ENCODE data around the gene SHISA7. TPM values are rescaled to one million over a fixed set of nuclear protein-coding genes. Genes with fewer than 3 reads are reported as not detected.
A peak's percentile ranks its signal among the peaks of the same experiment; 100 is the strongest.

The SHISA7 gene
- total RNA-seq, 2 experiments from 2014 or later = not detected

DNA sequence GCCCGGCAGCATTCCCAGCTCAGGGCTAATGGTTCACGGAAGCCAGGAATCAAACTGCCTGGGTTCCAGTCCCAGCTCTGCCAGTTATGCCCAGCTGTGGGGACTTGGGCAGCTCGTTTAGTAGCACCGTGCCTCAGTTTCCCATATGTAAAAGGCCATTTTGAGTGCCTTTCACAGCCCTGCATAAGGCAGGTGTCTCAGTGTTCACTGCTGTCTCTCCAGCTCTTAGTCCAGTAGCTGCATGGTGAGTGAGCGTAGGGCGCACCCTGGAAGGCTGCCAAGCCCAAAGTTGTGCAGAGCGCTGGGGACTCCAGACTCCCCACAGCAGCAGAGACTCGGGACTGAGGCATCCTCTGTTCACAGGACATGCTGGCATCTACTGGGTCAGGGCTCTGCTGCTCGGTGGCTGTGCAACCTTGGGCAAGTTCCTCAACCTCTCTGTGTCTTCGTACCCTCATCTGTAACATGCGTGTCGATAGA lies 51.9 kb downstream of the SHISA7 start:
- DNase-seq (no peak), ATAC-seq (no peak)
- Mint-ChIP-seq H3K4me1 (peaks cover 31% of the 10 kb centered on the region), H3K9me3 (ENCODE audit: low read depth) (no peaks in the 10 kb centered on the region), H3K27me3 (no peaks in the 10 kb centered on the region), H3K36me3 (ENCODE audit: low read depth) (peaks cover 43% of the 10 kb centered on the region), H3K27ac (no peak overlapping the region), H3K4me3 (no peak overlapping the region)
- CTCF ChIA-PET = interaction anchor here (0.5 to 1.7 kb wide), 2 partner anchors 90 to 112 kb away, joined by 3 read pairs; no protein-coding TSS in a partner anchor
- intact Hi-C loops (cut with DNase I, micrococcal nuclease) = no loop called here
- POLR2A ChIA-PET = interaction anchor here (0.6 to 4.0 kb wide), 3 partner anchors 15 to 132 kb away, joined by 3 to 41 read pairs (median 5); partner anchors contain the start of genes ISOC2, PPP6R1 and UBE2S

DNA sequence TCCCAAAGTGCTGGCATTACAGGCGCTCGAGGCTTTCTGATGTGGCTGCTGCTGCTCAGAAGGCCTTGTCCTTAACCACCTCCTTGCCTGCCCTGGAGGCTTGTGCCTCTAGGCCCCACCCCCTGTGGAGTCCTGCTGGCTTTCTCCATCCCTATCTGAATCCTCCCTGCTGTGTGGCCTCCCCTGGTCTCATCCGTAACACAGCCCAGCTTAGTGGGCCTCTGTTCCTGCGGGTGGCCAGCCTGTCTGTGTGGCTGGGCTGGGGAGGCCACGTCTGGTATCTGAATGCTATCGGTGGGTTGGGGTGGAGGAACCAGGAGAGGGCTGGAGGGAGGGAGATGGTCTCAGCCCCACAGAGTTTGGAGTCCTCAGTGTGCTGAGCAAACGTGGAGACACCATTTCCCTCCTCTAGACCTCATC lies 52.6 kb downstream of the SHISA7 start:
- CTCF ChIA-PET = interaction anchor here (1.7 kb wide), 1 partner anchor 89 kb away, joined by 3 read pairs; no protein-coding TSS in a partner anchor
- H3K9me3 Mint-ChIP-seq (ENCODE audit: low read depth) = no peaks in the 10 kb centered on the region
- no peak overlapping the region for H3K4me3 Mint-ChIP-seq
- H3K36me3 Mint-ChIP-seq (ENCODE audit: low read depth) = peaks cover 50% of the 10 kb centered on the region
- POLR2A ChIA-PET = interaction anchor here (0.6 to 4.0 kb wide), 4 partner anchors 12 to 156 kb away, joined by 3 to 41 read pairs (median 4); partner anchors contain the start of genes PPP6R1 and UBE2S
- H3K27me3 Mint-ChIP-seq = no peaks in the 10 kb centered on the region
- ATAC-seq (no peak), DNase-seq (no peak)
- no peak overlapping the region for H3K27ac Mint-ChIP-seq
- intact Hi-C loops (cut with DNase I, micrococcal nuclease) = no loop called here
- peaks cover 31% of the 10 kb centered on the region for H3K4me1 Mint-ChIP-seq

DNA sequence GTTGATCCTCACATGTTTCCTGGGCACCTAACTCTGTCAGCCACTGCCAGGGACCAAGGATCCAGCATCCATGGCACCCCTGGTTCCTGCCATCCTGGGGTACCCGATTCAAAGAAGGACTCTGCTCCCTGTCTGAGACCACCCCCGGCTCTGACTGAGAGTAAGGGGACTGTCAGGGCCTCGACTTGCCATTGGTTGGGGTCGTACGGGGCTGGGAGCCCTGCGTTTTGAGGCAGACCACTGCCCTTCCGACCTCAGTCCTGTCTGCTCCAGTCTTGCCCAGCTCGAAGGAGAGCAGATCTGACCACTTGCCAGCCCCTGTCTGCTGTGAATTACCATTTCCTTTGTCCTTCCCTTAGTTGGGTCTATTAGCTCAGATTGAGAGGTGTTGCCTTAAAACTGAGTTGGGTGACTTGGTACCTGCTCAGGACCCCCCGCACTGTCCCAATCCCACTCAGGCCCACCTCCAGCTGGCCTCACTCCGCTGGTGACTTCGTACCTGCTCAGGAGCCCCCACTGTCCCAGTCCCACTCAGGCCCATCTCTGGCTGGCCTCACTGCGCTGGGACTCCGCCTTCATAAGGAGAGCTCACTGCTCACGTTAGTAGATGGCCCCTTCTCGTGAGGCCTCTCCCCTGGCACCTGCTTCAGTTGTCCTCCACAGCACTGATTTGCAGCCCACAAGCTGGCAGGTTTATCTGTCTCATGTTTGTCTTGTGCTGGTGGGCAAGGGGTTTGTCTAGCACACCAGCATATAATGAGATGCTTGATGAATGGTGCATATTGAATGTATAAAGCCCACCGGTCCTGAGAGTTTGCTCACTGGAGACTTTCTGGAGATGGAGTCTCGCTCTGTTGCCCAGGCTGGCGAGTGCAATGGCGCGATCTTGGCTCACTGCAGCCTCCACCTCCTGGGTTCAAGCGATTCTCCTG lies 53.4 kb downstream of the SHISA7 start:
- H3K9me3 Mint-ChIP-seq (ENCODE audit: low read depth) = no peaks in the 10 kb centered on the region
- H3K27me3 Mint-ChIP-seq = no peaks in the 10 kb centered on the region
- H3K4me1 Mint-ChIP-seq = peaks cover 32% of the 10 kb centered on the region
- peak overlapping the region; percentile 48 for H3K4me3 Mint-ChIP-seq
- POLR2A ChIA-PET = interaction anchor here (0.6 to 4.0 kb wide), 7 partner anchors 11 to 874 kb away, joined by 3 to 41 read pairs (median 3); partner anchors contain the start of genes KMT5C and UBE2S
- CTCF ChIA-PET = interaction anchor here (0.6 to 1.7 kb wide), 2 partner anchors 15 to 89 kb away, joined by 3 read pairs; no protein-coding TSS in a partner anchor
- intact Hi-C loops (cut with DNase I, micrococcal nuclease) = loop anchor here (5.0 to 10.0 kb wide), 2 partner anchors 87 to 735 kb away; partner anchors contain the start of gene ZNF787 (in 1 of the 2)
- DNase-seq (no peak), ATAC-seq (no peak)
- peak overlapping the region; percentile 51 for H3K27ac Mint-ChIP-seq
- H3K36me3 Mint-ChIP-seq (ENCODE audit: low read depth) = peaks cover 50% of the 10 kb centered on the region

DNA sequence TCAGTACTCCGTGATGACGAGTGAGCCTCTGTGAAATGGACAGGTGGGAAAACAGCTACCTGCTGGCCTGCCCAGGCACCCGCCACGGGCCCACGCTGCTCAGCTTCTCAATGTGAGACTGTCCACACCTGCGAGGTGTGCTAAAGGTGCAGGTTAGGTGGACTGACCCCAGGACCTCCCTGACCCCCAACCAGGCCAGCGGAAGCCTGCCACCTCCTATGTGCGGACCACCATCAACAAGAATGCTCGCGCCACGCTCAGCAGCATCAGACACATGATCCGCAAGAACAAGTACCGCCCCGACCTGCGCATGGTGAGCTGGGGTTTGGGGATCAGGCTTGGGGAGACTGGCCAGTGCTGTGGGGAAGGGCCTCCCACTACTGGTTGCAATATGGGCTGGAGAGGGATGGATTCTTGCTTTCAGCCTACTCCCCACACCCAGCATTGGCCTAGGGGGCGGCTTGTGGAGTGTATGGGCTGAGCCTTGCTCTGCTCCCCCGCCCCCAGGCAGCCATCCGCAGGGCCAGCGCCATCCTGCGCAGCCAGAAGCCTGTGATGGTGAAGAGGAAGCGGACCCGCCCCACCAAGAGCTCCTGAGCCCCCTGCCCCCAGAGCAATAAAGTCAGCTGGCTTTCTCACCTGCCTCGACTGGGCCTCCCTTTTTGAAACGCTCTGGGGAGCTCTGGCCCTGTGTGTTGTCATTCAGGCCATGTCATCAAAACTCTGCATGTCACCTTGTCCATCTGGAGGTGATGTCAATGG lies 55.2 kb downstream of the SHISA7 start:
- Mint-ChIP-seq H3K27me3 (no peaks in the 10 kb centered on the region), H3K4me3 (peak overlapping the region; percentile 89), H3K27ac (peak overlapping the region; percentile 98), H3K36me3 (ENCODE audit: low read depth) (peaks cover 50% of the 10 kb centered on the region), H3K4me1 (peaks cover 39% of the 10 kb centered on the region), H3K9me3 (ENCODE audit: low read depth) (no peaks in the 10 kb centered on the region)
- DNase-seq = no peak
- no peak for ATAC-seq
- ChIA-PET CTCF (no interaction called here), POLR2A (interaction anchor here (0.6 to 4.0 kb wide), 3 partner anchors 18 to 322 kb away, joined by 3 to 41 read pairs (median 4); partner anchors contain the start of gene UBE2S)
- intact Hi-C loops (cut with DNase I, micrococcal nuclease) = loop anchor here (5.0 to 10.0 kb wide), 2 partner anchors 86 to 737 kb away; partner anchors contain the start of gene ZNF787 (in 1 of the 2)

DNA sequence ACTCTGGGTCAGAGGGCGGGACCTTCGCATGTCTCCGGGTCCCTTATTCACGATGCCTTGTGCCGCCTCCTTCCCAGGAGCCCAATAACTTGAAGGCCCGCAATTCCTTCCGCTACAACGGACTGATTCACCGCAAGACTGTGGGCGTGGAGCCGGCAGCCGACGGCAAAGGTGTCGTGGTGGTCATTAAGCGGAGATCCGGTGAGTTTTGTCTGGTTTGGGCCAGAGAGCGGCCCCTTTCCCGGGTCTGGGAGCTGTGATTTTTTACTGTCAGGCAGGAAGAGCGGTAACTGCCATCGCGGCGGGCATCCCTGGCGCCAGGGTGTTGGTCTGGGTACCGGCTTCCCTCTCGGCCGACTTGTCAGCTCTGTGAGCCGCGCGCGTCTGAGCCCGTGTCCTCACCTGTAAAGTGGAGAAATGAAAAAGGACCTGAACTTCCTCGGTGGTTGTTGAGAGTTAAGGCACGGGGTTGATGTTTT lies 56.6 kb downstream of the SHISA7 start:
- ATAC-seq = no peak
- Mint-ChIP-seq H3K9me3 (ENCODE audit: low read depth) (no peaks in the 10 kb centered on the region), H3K4me1 (peaks cover 49% of the 10 kb centered on the region), H3K36me3 (ENCODE audit: low read depth) (peaks cover 59% of the 10 kb centered on the region), H3K27me3 (no peaks in the 10 kb centered on the region), H3K4me3 (peak overlapping the region; percentile 89), H3K27ac (peak overlapping the region; percentile 98)
- DNase-seq = peak; percentile 59
- intact Hi-C loops (cut with DNase I, micrococcal nuclease) = loop anchor here (5.0 to 10.0 kb wide), 2 partner anchors 84 to 738 kb away; partner anchors contain the start of gene ZNF787 (in 1 of the 2)
- CTCF ChIA-PET = interaction anchor here (1.1 kb wide), 1 partner anchor 132 kb away, joined by 3 read pairs; no protein-coding TSS in a partner anchor
- POLR2A ChIA-PET = interaction anchor here (0.6 to 0.7 kb wide), 3 partner anchors 48 to 213 kb away, joined by 3 read pairs; partner anchors contain the start of gene ZNF524

DNA sequence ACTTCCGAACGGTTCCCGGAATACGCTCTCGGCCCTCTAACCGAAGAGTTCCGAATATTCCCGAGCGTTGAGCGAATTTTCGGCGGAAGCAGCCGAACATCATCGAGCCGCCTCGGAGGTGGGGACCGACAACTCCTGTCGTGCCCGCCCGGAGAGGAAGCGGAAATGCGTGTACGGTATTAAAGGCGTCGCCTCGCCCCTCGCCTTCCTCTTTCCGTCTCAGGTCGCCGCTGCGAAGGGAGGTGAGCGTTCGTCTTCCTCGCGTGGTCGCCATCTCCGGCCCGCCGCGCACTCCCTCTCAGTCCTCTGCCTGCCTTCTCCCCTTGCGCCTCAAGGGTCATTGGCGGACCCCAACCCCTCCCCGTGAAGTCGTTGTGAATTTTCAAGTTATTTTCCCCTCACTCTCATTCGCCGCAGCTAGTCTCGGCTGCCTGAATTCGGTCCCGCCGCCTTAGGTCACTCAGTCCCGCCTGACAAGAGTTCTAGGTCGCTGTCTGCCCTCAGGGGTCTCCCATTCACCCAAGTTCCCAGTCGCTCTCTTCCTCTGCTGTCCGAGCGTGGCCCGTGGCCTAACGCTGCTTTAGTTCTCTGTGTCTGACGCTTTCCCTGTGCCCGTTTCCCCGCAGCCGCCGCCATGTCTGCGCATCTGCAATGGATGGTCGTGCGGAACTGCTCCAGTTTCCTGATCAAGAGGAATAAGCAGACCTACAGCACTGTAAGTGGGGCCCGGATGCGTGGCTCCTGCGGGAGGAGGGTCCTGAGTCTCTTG lies 57.2 kb downstream of the SHISA7 start, which contains the start of gene RPL28:
Gene RPL28 (plus strand): TSS at position 209 of the 769 bp plus-strand sequence. CDS start 426 bp downstream, at position 635.
- peak; percentile 85 for ATAC-seq
- intact Hi-C loops (cut with DNase I, micrococcal nuclease) = loop anchor here (1.0 to 10.0 kb wide), 18 partner anchors 22 to 1195 kb away; partner anchors contain the start of genes KMT5C (in 2 of the 2), EPN1 (in 1 of the 2), FIZ1 (in 1 of the 2) and HSPBP1 (in 1 of the 2)
- H3K9me3 Mint-ChIP-seq (ENCODE audit: low read depth) = no peaks in the 10 kb centered on the region
- POLR2A ChIA-PET = interaction anchor here (0.6 to 0.7 kb wide), 2 partner anchors 150 to 214 kb away, joined by 3 read pairs; partner anchors contain the start of gene ZNF524
- H3K4me3 Mint-ChIP-seq = peak within 1 kb of the TSS; percentile 89
- DNase-seq = peak; percentile 98
- peaks cover 61% of the 10 kb centered on the region for H3K36me3 Mint-ChIP-seq (ENCODE audit: low read depth)
- H3K4me1 Mint-ChIP-seq = peaks cover 51% of the 10 kb centered on the region
- no peaks in the 10 kb centered on the region for H3K27me3 Mint-ChIP-seq
- CTCF ChIA-PET = no interaction called here
- peak within 1 kb of the TSS; percentile 98 for H3K27ac Mint-ChIP-seq

DNA sequence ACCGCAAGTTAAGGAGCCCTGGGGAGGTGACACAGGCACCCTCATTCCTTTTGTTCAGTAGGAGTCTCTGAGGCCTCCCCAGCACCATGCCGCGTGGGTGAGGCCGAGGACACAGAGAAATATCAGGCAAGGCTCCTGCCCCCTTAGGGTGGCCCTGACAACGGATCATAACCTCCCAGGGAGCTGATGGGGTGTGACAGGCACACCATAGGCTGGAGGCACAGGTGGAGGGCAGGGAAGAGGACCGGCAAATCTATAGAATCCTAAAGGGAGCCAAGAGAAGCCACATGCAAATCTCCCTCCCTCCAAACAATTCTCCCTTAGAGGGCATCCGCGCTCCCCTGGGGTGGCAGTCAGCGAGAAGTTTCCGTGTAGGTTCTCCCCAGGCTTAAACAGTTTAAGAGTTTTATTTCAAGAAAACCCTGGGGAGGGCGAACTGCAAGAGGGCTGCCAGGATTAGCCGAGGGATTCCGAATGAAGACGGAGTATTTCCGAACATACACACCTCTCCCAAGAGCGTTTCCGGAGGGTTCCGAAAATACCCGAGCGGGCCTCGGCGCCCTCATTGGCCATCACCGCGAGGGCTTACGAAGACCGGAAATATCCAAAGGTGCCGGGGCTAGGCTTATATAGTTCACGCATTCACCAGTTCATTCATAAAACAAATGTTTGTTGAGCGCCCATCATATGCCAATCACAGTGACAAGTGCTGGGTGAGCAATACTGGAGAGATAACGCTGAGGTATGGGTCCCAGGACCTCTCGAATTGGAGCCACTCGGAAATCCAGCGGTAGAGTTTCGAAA lies 58.0 kb downstream of the SHISA7 start:
- H3K27ac Mint-ChIP-seq = peak overlapping the region; percentile 98
- H3K36me3 Mint-ChIP-seq (ENCODE audit: low read depth) = peaks cover 56% of the 10 kb centered on the region
- ATAC-seq (peak; percentile 86), DNase-seq (peak; percentile 98)
- ChIA-PET CTCF (interaction anchor here (0.6 to 1.7 kb wide), 8 partner anchors 13 to 269 kb away, joined by 3 to 10 read pairs (median 4); partner anchors contain the start of gene KMT5C), POLR2A (interaction anchor here (1.0 to 3.1 kb wide), 4 partner anchors 22 to 130 kb away, joined by 3 to 19 read pairs (median 8); partner anchors contain the start of genes KMT5C, PPP6R1 and UBE2S)
- H3K9me3 Mint-ChIP-seq (ENCODE audit: low read depth) = no peaks in the 10 kb centered on the region
- H3K27me3 Mint-ChIP-seq = no peaks in the 10 kb centered on the region
- intact Hi-C loops (cut with DNase I, micrococcal nuclease) = loop anchor here (1.0 to 10.0 kb wide), 19 partner anchors 23 to 1194 kb away; partner anchors contain the start of genes KMT5C (in 2 of the 2), EPN1 (in 1 of the 2), FIZ1 (in 1 of the 2) and HSPBP1 (in 1 of the 2)
- peak overlapping the region; percentile 89 for H3K4me3 Mint-ChIP-seq
- peaks cover 50% of the 10 kb centered on the region for H3K4me1 Mint-ChIP-seq

DNA sequence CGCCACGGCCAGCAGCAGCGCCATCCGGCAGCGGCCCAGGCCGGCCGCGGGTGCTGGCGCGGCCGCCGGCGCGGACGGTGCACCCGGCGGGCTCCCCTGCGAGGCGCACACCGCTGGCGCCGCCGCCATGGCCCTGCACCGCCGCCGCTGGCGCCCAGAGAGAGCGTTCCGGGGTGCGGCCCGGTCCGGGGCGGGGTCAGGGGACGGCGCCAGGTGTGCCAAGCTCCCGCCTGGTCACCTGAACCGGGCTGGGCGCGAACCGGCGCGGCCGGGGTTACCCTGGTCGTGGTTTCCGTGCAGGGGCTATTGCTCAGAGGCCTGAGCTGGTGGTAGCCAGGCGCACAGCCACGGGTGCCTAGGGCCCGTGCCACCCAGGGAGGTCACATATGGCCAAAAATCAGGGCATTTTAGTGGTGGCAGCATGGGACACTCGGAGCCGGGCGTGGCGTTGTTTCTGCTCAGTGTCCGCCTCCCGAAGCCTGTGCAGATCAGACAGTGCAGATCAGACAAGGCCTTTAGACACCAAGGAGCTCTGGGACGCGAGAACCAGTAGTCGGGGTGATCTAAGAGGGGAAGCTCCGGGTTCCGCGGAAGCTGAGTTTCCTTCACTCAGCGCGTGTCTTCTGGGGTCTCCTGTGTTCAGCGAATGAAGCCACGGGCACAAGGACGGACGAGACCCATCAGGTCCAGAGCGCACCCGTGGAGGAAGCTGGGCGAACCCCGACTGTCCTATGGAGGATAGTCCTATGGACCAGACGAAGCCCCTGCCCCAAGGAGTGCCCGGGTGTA lies 58.8 kb downstream of the SHISA7 start, which contains the start of gene TMEM238:
Gene TMEM238 (minus strand): TSS at position 162 of the 789 bp plus-strand sequence. CDS start 33 bp downstream, at position 129.
- Mint-ChIP-seq H3K9me3 (ENCODE audit: low read depth) (no peaks in the 10 kb centered on the region), H3K4me3 (peak within 1 kb of the TSS; percentile 89), H3K27ac (peak within 1 kb of the TSS; percentile 98), H3K27me3 (no peaks in the 10 kb centered on the region), H3K4me1 (peaks cover 42% of the 10 kb centered on the region), H3K36me3 (ENCODE audit: low read depth) (peaks cover 51% of the 10 kb centered on the region)
- CTCF ChIA-PET = interaction anchor here (0.6 to 1.7 kb wide), 9 partner anchors 13 to 270 kb away, joined by 3 to 10 read pairs (median 3); partner anchors contain the start of gene KMT5C
- POLR2A ChIA-PET = interaction anchor here (0.8 to 3.1 kb wide), 8 partner anchors 9 to 270 kb away, joined by 3 to 19 read pairs (median 4); partner anchors contain the start of genes ISOC2, KMT5C, PPP6R1 and U2AF2
- peak; percentile 67 for DNase-seq
- intact Hi-C loops (cut with DNase I, micrococcal nuclease) = loop anchor here (1.0 to 10.0 kb wide), 5 partner anchors 130 to 1194 kb away; partner anchors contain the start of genes PPP1R12C (in 1 of the 2), TSEN34 (in 1 of the 2) and ZNF787 (in 1 of the 2)
- no peak for ATAC-seq
